Epithelial cell of proximal tubule (primary cell): ENCODE measurements around the gene ADAMTS8. TPM values are rescaled to one million over a fixed set of nuclear protein-coding genes. Genes with fewer than 3 reads are reported as not detected.

Experiments
- DNase-seq: peaks from one replicate; pipeline ENCODE4 v3.0.0-alpha.2; 2011; ENCODE audit warnings: low read depth
- H3K4me3 ChIP-seq: 2 replicates; pipeline ENCODE4 v1.5.1; 2011; ENCODE audit warnings: low read depth, mild to moderate bottlenecking, low read length
- CTCF ChIP-seq: conservative IDR thresholded peaks from 2 replicates; pipeline ENCODE4 v1.5.1; 2012; ENCODE audit warnings: low read depth, mild to moderate bottlenecking, low read length
- total RNA-seq: library from RNA; depleted of rRNA; stranded (reverse); fragments of >200 nt; gene quantifications from 2 replicates; pipeline ENCODE4 v1.2.3, GENCODE V29; 2015

ADAMTS8 gene
- total RNA-seq, 1 donor from 2014 or later, result not detected

GRCh38 chr11:130397780-130398179 is 30.6 kb downstream of the ADAMTS8 start:
- H3K4me3 ChIP-seq, result no peak overlapping the region
- DNase-seq, result no peak
- no peak for TF ChIP-seq CTCF

GRCh38 chr11:130396965-130397364 is 31.4 kb downstream of the ADAMTS8 start:
- no peak for TF ChIP-seq CTCF
- DNase-seq, result no peak
- no peak overlapping the region for H3K4me3 ChIP-seq

- H3K4me3 ChIP-seq, result no peak overlapping the region
- TF ChIP-seq CTCF, result no peak
- DNase-seq, result no peak
These were observed 33.8 kb downstream of the ADAMTS8 start for GRCh38 chr11:130394615-130395014.

GRCh38 chr11:130391711-130392110 is 36.7 kb downstream of the ADAMTS8 start:
- DNase-seq, result no peak
- TF ChIP-seq CTCF, result no peak
- no peak overlapping the region for H3K4me3 ChIP-seq

- peak; percentile 70 for TF ChIP-seq CTCF
- DNase-seq, result peak; percentile 27
- no peak overlapping the region for H3K4me3 ChIP-seq
These were observed 38.2 kb downstream of the ADAMTS8 start for GRCh38 chr11:130390071-130390758.

- TF ChIP-seq CTCF, result no peak
- no peak for DNase-seq
These were observed 39.0 kb downstream of the ADAMTS8 start for GRCh38 chr11:130389335-130389935.

More at GRCh38 chr11:130389335-130389935, 39.0 kb downstream of the ADAMTS8 start:
- H3K4me3 ChIP-seq, result no peak overlapping the region
